ENCODE data around the gene GRK6.

DNA sequence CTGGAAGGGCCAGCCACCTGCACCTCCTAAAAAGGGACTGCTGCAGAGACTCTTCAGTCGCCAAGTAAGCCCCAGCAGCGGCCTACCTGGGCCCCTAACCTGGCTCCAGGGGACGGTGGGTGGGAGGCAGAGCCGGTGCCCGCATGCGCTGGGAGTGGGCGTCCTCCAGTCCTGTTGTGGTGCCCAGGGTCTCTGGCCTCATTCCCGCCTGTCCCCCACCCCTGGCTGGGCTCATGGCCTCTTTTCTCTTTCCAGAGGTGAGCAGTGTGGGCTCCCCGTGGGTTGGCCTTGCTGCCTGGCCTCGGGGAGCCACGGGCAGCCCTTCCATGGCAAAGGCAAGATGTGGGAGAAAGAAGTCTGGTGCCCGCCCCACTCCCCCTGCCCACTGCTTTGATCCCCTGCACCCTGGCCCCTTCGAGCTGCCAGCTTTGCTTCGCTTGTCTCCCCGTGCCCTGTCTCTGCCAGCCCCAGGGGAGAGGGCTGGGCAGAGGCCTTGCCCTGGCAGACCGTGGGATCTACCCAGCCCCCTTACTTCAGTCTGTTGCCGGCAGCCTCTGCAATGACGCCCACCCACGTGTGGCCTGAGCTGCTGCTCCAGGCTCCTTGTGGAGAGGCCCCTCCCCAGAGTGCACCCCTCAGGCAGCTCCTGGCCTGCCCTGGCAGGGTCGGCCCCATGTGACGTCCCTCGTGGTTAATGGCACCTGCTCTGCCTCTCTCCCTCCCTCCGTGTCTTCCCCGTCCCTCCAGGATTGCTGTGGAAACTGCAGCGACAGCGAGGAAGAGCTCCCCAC is 14.7 kb downstream of the GRK6 start:
- TF ChIP-seq, protein P1, sequence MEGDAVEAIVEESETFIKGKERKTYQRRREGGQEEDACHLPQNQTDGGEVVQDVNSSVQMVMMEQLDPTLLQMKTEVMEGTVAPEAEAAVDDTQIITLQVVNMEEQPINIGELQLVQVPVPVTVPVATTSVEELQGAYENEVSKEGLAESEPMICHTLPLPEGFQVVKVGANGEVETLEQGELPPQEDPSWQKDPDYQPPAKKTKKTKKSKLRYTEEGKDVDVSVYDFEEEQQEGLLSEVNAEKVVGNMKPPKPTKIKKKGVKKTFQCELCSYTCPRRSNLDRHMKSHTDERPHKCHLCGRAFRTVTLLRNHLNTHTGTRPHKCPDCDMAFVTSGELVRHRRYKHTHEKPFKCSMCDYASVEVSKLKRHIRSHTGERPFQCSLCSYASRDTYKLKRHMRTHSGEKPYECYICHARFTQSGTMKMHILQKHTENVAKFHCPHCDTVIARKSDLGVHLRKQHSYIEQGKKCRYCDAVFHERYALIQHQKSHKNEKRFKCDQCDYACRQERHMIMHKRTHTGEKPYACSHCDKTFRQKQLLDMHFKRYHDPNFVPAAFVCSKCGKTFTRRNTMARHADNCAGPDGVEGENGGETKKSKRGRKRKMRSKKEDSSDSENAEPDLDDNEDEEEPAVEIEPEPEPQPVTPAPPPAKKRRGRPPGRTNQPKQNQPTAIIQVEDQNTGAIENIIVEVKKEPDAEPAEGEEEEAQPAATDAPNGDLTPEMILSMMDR (IDR thresholded peaks at IDR 0.05) = no peak
- no peak for TF ChIP-seq POLR2AphosphoS5 (IDR thresholded peaks at IDR 0.05)
- TF ChIP-seq POLR2A (IDR thresholded peaks at IDR 0.05) = no peak

All from prostate gland (tissue), 2 donors.